ENCODE data around the gene GTF2I.
"Not testable (repeated sequence)": the region's sequence is repeated elsewhere in the genome, so short reads cannot be mapped to it uniquely, and the experiment has no call there.

Gene GTF2I

DNA sequence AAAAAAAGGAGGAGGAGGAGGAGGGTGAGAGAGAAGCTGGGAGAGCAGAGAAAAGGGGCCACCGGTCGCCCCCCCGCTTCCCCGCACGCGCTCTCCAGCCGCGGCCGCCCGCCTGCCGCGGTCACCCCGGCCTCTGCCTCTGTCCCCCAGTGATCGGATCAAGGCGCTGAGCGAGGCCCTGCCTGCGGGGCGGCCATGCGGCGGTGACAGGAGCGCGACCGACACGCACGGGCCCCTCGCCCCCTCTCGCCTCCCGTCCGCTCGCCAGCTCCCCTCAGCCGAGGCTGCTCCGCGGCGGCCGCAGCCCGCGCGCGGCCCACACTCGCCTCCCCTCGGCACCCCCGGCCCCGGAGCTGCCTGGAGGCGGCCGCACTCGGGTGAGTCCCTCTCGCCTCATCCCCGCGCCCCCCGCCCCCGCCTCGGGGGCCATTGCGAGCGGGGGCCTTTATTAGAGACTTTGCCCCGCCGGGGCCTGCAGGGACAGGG, at the start of gene GTF2I:
TSS of gene GTF2I (plus strand) at position 27 of the 486 bp plus-strand sequence. CDS start 31,411 bp downstream, outside the sequence.
- DNase-seq: peak in 6 of 56 donors; percentile 54 to 88 (median 76)

DNA sequence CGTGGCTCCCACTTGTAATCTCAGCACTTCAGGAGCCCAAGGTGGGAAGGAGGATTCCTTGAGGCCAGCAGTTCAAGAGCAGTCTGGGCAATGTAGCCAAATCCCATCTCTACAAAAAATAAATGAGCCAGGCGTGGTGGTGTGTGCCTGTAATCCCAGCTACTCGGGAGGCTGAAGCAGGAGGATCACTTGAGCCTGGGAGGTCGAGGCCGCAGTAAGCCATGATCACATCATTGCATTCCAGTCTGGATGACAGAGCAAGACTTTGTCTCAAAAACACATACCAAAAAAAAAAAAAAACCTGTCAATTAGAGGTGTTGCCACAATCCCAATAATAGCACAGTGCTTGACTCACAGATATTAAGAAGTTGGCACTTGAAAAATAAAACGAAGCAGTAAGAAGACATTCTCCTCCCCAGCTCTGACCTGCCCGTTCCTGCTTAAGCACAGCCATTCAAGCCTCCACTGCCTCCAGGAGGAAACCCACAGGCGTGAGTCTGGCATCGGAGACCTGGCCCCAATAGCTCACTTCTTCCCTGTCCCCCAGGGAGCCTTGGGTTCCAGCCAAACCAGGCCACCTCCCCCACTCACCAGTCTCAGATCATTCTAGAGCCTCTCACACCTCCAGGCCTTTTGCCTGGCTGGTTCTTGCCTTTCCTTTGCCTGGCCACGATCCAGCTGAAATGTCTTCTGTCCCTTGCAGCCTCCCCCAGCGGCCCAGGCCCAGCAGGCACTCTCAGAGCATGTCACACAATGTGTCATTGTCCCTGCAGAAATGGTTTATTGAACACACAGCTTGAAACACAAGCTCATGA, 45.3 kb upstream of the GTF2I start:
- DNase-seq: peak in 39 of 56 donors; percentile 5 to 68 (median 30)

DNA sequence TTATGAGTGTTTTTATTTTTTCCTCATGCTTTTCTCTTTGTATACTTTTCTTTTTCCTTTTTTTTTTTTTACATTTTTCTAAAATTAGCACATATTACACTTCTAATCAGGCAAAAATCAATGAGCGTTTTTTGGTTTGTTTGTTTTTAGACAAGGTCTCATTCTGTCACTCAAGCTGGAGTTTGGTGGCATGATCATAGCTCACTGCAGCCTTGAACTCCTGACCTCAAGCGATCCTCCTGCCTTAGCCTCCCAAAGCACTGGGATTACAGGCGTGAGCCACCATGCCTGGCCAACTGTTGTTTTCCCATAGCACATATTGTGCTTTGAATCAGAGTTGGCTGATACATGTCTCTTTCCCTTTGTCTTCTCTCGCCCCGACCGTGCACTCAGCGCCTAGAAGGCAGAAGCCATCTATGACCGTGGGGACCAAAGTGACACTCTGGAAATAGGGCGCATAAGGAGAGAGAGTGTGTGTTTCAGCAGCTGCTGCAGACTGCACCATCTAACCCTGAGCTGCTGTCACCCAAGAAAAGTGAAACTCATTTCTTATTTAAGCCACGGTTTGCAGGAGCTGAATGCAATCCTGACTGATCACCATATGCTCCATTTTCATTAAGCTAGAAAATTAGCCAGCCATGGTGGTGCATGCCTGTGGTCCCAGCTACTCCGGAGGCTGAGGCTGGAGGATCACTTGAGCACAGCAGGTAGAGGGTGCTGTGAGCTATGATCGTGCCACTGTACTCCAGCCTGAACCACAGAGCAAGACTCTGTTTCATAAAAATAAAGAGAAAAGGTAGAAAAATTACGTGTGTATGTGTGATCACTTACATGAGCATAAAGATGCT, 41.4 kb upstream of the GTF2I start:
- DNase-seq: no peak

DNA sequence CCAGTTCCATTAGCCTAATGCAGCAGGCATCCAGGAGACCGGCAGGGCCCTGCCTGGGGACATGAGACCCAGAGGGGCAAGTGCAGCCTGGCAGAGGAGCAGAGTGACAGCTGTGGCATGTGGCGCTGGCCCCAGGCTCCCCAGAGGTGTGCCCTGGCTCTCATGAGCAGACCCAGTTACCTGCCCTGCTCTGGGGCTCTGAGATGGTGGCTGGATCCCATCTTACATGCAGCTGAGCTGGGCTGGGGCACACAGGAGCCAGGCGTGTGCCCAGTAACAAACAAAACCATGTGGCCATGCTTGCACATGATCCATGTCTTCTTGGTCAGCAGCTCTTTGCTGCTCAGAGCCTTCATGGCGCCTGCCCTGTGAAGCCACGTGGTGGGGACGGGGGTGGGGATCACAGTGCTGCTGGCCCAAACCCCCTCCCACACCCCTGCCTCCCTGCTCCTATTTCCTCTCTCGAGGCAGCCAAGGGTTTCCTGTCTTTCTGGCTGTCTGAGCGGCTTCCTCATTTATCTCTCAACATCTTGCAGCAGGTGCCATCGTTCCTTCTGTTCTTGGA, 40.3 kb upstream of the GTF2I start:
- DNase-seq: peak in 28 of 56 donors; percentile 2 to 56 (median 13)

DNA sequence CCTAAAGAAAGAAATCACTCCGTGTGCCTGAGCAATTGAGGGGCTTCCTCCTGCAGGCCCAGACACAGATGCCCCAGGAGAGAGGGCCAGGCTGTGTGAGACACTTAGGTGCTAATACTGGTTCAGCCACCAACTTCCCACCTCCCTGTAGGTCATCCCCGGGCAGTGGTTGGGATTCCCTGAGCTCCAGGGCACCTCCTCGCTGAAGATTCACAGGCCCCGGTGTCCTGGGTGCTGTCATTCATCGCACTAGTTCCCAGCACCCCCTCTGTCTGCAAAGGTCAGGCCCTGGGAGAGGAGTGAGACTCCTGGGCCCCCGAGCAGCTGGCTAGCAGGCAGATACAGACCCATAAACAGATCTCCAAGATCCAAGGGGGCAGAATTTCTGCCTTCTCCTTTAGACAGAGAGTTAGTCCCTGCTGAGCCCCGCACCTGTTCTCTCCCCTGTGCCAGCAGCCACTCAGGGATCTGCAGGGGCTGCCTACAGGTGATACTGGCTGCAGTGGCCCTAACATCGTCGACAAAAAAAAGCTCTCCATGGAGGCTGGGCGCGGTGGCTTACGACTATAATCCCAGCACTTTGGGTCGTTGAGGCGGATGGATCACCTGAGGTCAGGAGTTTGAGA, 38.2 kb upstream of the GTF2I start:
- DNase-seq: no peak

DNA sequence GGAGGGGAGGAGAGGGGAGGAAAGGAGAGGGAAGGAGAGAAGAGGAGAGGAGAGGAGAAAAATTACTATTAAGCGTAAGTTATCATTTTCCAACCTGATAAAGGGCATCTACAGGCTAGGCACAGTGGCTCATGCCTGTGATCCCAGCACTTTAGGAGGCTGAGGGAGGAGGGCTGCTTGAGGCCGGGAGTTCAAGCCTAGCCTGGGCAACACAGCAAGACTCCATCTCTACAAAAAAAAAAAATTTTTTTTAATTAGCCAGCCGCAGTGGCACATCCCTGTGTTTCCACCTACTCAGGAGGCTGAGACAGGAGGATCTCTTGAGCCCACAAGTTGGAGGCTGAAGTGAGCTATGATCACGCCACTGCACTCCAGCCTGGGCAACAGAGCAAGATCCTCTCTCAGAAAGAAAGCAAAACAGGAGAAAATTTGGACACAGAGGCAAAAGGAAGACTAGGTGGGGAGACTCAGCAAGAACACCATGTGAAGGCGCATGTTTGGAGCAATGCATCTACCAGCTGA, 35.2 kb upstream of the GTF2I start:
- no peak for DNase-seq

DNA sequence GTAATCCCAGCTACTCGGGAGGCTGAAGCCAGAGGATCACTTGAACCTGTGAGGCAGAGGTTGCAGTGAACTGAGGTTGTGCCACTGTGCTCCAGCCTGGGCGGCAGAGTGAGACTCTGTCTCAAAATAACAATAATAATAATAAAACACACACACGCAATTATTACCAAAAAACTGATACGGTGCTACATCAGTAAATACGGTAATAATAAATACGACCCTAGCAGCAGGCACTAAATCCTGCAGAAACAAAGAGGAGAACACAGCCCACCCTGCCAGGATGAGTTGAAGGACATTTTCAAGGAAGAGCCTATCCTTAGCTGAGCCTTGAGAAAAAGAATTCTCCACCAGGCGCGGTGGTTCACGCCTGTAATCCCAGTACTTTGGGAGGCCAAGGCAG, 34.4 kb upstream of the GTF2I start:
- DNase-seq: no peak

DNA sequence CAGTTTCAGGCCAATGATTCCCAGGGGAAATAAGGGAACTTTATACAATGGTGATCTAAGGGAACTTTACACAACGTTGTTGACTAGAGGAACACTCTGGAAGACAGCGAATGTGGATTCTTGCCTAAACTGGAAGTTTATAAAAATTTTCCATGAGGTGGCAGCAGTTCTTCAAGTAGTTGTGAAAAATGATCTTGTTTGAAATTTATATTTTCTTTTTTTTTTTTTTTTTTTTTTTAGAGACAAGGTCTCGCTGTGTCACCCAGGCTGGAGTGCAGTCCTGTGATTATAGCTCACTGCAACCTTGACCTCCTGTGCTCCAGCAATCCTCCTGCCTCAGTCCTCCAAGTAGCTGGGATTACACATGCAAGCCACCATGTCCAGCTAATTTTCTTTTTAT, 32.1 kb upstream of the GTF2I start:
- no peak for DNase-seq

DNA sequence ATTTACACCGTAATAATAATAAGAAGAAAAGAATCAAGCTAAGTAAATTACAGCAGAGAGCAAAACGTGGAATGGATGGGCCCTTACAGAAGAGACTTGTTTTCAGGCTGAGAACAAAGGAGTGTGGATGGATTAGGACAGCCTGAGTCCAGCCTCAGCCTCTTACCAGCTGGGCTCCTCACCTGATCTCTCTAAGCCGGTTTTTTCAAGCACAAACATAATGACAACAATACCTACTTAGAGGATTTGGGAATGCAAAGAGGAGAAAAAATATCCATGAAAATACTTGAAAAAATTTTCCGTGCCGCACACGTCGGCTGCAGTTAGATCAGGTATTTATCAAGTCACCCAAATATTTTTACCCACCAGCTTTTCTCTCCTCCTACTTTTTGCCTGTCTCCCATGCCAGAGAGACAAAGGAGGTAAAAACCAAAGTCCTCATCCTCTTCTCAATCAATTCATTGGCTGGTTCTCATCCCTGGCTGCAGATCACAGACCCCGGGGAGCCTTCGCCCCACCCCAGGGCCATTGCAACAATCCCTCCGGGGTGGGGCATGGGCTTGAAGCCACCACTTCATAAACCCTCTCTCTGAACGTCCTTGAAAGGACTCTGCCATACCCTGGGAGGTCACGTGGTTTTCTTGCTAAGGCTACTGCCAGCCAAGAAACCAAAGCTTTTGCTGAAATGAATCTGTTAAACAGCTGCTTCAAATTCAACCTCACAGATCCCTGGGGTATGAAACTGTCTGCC, 29.7 kb upstream of the GTF2I start:
- peak in 13 of 56 donors; percentile 4 to 62 (median 11) for DNase-seq

DNA sequence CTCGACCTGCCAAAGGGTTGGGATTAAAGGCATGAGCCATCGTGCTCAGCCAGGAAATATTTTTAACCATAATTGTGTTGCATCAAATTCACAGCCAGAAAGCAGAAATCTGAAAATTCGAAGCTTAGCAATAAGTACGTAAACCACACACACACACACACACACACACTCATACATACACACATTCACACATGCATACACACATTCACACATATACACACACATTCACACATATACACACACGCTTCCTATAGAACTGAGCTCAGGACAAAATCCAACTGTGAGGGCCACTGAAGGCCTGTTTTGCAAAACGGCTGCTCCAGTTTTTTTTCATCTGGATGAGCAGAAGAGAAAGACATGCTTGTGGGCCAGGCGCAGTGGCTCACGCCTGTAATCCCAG, 25.0 kb upstream of the GTF2I start:
- no peak for DNase-seq

DNA sequence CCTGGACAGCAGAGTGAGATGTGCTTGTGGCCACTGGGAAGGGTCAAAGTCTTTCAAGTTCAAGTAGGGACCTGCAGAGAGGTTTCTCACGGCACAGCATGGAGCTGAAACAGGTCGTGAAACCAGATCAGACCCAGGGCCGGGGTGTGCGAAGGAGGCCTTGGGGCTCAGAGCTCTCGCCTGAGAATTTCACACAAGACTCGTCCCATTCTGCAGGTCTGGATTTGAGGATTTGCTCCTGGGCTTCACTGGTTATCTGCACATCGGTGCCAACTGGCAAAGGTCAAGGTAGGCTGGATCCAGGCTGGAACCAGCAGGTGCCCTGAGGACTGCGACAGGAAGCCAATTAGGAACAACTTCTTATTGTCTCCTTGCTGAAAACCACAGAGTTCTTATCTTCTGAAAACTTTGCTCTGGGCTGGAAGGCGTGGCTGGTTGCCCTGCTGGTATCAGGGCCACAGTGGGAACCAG, 24.0 kb upstream of the GTF2I start:
- DNase-seq: no peak

DNA sequence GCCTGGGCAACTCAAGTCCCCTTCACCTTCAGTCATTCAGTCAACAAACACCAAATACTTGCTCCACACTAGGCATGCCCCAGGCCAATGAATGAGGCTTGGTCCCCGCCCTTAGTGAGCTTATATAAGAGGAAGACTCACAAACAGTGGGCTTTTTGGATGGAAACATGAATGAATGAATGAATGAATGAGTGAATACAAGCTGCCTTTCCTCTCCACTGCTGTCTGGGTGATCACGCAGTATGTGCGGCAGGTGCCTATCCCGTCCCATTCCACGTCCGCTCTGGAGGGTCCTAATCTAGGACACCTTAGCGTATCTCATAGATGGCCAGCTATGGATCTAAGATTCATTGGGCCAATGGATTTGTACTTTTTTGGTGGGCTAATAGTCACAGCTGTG, 19.8 kb upstream of the GTF2I start:
- DNase-seq: no peak

DNA sequence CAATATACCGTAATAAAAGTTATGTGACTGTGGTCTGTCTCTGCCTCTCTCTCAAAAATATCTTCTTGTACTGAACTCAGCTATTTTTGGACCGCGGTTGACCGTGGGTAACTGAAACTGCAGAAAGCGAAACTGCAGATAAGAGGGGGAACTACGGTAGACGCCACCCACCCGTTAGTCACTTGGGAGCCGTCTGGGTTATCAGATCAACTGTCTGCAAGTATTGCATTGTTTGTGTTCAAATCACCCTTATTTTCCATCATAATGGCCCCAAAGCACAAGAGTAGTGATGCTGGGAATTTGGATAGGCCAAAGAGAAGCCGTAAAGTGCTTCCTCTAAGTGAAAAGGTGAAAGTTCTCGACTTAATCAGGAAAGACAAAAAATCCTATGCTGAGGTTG, 7.5 kb upstream of the GTF2I start:
- DNase-seq: peak in 4 of 56 donors; percentile 2 to 33 (median 4)

DNA sequence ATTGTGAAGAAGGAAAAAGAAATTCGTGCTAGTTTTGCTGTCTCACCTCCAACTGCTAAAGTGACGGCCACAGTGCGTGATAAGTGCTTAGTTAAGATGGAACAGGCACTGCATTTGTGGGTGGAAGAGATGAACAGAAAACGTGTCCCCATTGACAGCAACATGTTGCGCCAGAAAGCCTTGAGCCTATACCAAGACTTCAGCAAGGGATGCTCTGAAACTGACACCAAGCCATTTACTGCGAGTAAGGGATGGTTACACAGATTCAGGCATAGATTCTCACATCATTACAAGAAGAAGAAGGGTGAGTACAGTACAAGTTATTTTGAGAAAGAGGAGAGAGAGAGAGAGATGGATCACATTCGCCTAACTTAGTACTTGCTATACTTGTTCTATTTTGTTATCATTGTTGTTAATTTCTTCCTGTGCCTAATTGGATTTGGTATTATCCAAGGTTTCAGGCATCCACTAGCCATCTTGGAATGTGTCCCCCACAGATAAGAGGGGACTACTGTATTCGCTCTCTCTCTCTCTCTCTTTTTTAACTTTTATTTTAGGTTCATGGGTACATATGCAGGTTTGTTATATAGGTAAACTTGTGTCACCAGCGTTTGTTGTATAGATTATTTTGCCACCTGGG, 6.9 kb upstream of the GTF2I start:
- DNase-seq: not testable (repeated sequence)

DNA sequence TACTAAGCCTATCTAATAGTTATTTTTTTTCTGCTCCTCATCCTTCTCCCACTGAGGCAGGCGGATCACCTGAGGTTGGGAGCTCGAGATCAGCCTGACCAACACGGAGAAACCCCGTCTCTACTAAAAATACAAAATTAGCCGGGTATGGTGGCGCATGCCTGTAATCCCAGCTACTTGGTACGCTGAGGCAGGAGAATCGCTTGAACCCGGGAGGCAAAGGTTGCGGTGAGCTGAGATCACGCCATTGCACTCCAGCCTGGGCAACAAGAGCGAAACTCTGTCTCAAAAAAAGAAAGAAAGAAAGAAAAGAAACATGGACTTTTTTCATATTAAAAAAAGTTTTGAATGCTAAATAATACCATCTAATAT, 6.4 kb upstream of the GTF2I start:
- DNase-seq: not testable (repeated sequence)

DNA sequence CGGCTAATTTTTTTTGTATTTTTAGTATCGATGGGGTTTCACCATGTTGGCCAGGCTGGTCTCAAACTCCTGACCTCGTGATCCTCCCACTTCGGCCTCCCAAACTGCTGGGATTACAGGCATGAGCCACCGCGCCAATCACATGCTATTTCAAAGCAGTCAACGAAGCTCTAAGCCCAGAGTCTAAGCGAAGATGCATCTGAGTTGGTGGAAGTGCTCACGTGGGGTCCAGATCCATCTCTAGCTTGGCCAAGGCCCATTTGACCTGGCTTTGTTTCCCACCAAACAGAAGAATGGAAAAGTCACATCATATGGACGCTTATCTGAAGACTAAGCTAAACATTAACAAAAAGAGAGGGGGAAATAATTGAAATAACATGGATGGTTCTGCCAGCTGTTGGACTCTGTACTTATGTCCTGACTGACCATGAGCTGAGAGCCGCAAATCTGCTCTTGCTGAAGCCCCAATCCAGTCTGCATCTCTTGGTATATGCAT, 3.8 kb upstream of the GTF2I start:
- no peak for DNase-seq

DNA sequence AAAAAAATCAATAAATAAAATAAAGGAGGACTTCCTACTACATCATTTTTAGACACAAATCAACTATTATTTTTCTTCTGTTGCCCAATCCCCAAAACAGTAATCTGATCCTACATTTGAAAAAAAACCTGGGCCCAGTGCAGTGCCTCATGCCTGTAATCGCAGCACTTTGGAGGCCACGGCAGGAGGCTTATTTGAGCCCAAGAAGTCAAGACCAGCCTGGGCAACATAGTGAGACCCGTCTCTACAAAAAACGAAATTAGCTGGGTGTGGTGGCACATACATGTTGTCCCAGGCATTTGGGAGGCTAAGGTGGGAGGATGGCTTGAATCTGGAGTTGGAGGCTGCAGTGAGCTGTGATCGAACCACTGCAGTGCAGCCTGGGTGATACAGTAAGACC, 2.7 kb upstream of the GTF2I start:
- DNase-seq: no peak

DNA sequence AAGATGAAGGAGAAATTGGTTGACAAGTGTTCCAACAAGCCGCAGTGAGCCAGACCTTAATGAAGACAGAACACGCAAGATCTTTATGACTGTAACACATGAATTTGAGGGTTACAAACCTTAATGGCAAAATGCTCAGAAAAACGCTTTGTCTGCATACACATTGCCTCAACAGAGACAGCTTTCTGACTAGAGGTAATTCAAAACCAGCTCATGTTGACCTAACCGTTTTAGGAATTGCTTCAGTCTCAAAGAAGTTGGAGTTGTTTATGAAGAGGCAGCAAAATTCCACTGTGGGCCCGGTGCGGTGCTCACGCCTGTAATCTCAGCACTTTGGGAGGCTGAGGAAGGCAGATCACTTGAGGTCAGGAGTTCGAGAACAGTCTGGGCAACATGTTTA, 2.2 kb upstream of the GTF2I start:
- DNase-seq: no peak

DNA sequence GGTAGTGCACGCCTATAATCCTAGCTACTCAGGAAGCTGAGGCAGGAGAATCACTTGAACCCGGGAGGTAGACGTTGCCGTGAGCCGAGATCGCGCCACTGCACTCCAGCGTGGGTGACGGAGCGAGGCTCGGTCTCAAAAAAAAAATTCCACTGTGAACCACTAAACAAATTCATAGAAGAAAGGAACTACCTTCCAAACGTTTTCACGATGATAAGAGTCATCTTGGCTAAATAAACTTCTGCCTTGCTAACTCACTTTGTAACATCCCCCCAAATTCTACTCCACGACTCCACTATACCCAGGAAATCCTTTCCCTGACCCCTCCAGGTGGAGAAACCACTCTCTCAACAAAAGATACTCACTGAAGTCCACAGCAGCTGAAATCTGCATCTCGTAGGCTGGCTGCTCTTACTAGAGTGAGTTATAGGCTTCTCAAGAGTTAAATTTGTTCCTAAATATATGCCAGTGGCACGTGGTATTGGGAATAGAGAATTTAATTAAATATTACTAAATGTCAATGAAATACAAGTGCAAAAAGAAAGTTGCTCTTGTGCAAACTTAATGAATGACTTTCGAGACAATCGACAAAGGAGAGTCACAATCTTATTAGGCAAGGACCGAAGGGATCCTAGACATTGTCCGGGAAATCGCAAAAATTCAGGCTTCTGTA, 1.6 kb upstream of the GTF2I start:
- peak in 1 of 56 donors; percentile 13 for DNase-seq

Measured in nucleus accumbens (tissue), 56 donors.